SHP77 (cell line): ENCODE results near the gene ZBTB11.
"Not testable (repeated sequence)": the region's sequence is repeated elsewhere in the genome, so short reads cannot be mapped to it uniquely, and the experiment has no call there.

Experiments used
- DNase-seq, 2 experiments: peaks; one replicate each; lab custom pipeline; 2025; lab: John Stamatoyannopoulos, UW

The ZBTB11 gene

GRCh38 chr3:101615525-101615924 lies 61.4 kb downstream of the ZBTB11 start:
- no peak for DNase-seq

DNA sequence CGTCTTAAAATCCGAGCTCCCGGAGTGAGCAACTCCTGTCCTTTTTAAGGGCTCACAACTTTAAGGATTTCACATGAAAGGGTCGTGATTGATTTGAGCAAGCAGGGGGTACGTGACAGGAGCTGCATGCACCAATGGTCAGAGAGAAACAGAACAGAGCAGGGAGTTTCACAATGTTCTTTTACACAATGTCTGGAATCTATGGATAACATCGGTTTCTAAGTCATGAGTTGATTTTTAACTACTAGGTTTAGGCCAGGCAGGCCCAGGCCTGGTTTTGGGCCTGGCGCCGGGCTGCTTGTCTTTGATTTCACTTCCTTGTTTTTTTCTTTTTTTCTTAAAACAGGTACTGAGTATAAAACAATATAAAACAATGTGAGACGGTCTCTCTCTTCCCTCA lies 63.9 kb downstream of the ZBTB11 start:
- not testable (repeated sequence) for DNase-seq

DNA sequence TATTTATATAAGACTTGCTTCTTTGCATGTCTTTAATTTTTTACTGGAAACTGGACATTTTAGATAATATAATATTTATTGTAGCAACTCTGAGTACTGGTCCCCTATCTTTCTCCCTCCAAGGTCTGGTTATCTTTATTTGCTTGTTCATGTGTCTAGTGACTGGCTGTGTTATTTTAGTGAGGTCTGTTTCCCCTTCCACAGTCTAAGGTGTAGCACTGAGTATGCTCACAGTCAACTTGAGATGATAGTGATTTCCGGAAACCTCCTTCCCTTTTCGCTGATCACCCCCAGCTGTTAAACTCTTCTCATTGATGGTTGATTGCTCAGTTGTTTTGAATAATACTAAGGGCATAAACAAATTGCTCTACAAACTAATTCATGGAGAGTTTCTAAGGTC lies 65.9 kb downstream of the ZBTB11 start:
- DNase-seq = no peak

DNA sequence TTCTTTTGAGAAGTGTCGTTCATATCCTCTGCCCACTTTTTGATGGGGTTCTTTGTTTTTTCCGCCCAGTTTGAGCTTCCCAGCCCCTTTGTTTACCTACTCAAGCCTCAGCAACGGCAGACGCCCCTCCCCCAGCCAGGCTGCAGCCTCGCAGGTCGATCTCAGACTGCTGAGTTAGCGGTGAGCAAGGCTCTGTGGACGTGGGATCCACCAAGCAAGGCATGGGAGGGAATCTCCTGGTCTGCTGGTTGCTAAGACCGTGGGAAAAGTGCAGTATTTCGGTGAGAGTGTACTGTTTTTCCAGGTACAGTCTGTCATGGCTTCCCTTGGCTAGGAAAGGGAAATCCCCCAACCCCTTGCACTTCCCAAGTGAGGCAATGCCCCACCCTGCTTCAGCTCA lies 71.5 kb downstream of the ZBTB11 start:
- DNase-seq = not testable (repeated sequence)

- DNase-seq = no peak
Observed at GRCh38 chr3:101603184-101603583, 73.7 kb downstream of the ZBTB11 start.

DNA sequence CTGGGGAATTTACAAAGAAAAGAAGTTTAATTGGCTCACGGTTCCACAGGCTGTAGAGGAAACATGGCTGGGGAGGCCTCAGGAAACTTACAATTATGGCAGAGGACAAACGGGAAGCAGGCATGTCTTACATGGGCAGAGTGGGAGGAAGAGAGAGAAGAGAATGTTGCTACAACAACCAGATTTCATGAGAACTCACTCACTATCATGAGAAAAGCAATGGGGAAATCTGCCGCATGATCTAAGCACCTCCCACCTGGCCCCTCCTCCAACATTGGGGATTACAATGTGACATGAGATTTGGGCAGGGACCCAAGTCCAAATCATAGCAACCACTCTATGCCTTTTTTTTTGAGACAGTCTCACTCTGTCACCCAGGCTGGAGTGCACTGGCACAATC lies 74.2 kb downstream of the ZBTB11 start:
- no peak for DNase-seq
